ENCODE measurements around the gene TNIP3. TPM values are rescaled to one million over a fixed set of nuclear protein-coding genes. Genes with fewer than 3 reads are reported as not detected.
"Not testable (repeated sequence)": the region's sequence is repeated elsewhere in the genome, so short reads cannot be mapped to it uniquely, and the experiment has no call there.

TNIP3 gene, protein sequence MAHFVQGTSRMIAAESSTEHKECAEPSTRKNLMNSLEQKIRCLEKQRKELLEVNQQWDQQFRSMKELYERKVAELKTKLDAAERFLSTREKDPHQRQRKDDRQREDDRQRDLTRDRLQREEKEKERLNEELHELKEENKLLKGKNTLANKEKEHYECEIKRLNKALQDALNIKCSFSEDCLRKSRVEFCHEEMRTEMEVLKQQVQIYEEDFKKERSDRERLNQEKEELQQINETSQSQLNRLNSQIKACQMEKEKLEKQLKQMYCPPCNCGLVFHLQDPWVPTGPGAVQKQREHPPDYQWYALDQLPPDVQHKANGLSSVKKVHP
- total RNA-seq (2014; rRNA removed; shearing (Covaris generic); ENCODE audit: low replicate concordance), result not detected in 2 replicates

DNA sequence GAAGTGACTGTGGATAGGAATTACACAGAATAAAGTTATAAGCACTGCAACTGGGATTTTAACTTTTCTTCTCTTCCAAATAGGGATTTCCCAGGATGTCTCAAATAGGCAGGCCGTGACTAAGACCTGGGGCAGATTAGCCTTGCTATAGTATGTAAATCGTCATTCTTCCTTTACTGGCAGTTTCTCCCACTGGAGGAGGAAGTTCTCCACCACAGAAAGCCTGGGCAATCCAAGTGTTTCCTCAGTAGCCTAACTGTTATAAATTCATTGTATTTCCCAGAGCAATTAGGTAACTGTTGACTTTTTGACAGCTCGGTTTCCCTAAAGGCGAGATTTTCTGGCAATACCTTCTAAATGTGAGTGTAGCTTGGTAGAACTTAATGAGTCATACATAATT, at the start of gene TNIP3:
Gene TNIP3, minus strand, starts transcription at position 31 of the 400 bp plus-strand sequence. CDS start 196 bp downstream, outside the sequence.
- peak; percentile 22 for DNase-seq
- Histone ChIP-seq H3K36me3 (no peaks in the 10 kb centered on the region), H3K9me3 (no peaks in the 10 kb centered on the region), H3K4me3 (no peak within 1 kb of the TSS), H3K27me3 (no peaks in the 10 kb centered on the region; the same call in 1 of the 2 replicates)

- H3K9me3 ChIP-seq, result no peaks in the 10 kb centered on the region
- H3K36me3 ChIP-seq, result no peaks in the 10 kb centered on the region
- no peak for DNase-seq
- no peaks in the 10 kb centered on the region for H3K27me3 ChIP-seq
- no peak overlapping the region for H3K4me3 ChIP-seq
These were observed 48.7 kb upstream of the TNIP3 start for GRCh38 chr4:121212806-121213205.

DNA sequence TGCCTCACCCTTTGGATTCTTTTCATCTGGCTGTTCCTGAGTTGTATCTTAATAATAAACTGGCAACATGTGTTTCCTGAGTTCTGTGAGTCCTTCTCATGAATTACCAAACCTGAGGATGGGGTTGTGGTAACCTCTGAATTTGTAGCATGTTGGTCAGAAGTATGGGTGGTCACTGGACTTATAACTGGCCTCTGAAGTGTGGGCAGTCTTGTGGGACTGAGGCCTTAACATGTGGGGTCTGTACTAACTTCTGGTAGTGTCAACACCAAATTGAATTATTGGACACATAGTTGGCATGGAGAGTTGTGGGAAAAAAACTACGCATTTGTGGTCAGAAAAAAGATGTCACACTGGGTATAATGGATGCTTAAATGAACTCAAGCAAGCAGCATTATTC, 45.0 kb upstream of the TNIP3 start:
- Histone ChIP-seq H3K27me3 (no peaks in the 10 kb centered on the region), H3K36me3 (no peaks in the 10 kb centered on the region), H3K9me3 (no peaks in the 10 kb centered on the region), H3K4me3 (no peak overlapping the region)
- DNase-seq, result no peak

- DNase-seq, result no peak
- H3K36me3 ChIP-seq, result no peaks in the 10 kb centered on the region
These were observed 44.3 kb upstream of the TNIP3 start for GRCh38 chr4:121208244-121209007.

GRCh38 chr4:121205777-121206176, 41.7 kb upstream of the TNIP3 start:
- not testable (repeated sequence) for H3K27me3 ChIP-seq, H3K36me3 ChIP-seq, DNase-seq, H3K4me3 ChIP-seq, H3K9me3 ChIP-seq

More at GRCh38 chr4:121208244-121209007, 44.3 kb upstream of the TNIP3 start:
- Histone ChIP-seq H3K4me3 (no peak overlapping the region), H3K9me3 (no peaks in the 10 kb centered on the region), H3K27me3 (no peaks in the 10 kb centered on the region)

DNA sequence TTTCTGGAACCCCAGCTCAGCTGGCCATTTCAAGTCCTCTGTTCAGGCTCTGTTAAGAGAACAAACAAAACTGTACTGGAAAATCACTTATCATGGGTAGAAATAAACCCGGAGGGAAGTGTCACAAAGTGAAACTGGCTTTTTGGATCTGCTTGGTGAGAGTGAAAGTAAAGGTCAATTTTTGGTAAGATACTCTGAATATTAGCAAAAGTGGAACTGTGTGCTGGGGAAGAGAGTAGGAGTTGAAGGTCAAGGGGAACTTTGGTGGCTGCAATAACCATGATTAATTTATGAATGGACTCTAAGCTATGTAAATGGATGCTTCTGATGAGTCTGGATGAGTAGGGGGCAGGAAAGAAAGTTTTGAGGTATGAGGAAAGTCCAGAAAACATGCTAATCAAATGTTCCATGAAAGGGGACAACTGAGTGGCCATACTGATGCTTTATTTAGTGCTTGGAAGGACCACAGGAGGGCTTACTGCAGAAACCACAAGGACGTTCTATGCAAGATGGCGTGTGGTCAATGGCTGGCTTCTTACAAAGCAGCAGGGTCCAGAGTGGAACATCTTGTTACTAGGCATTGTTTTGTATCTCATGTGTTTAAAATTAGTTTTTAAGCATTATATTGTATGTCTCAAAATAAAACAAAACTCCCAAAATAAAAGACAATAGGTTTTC, 36.8 kb upstream of the TNIP3 start:
- Histone ChIP-seq H3K4me3 (no peak overlapping the region), H3K9me3 (no peaks in the 10 kb centered on the region), H3K27me3 (no peaks in the 10 kb centered on the region), H3K36me3 (no peaks in the 10 kb centered on the region)
- no peak for DNase-seq

DNA sequence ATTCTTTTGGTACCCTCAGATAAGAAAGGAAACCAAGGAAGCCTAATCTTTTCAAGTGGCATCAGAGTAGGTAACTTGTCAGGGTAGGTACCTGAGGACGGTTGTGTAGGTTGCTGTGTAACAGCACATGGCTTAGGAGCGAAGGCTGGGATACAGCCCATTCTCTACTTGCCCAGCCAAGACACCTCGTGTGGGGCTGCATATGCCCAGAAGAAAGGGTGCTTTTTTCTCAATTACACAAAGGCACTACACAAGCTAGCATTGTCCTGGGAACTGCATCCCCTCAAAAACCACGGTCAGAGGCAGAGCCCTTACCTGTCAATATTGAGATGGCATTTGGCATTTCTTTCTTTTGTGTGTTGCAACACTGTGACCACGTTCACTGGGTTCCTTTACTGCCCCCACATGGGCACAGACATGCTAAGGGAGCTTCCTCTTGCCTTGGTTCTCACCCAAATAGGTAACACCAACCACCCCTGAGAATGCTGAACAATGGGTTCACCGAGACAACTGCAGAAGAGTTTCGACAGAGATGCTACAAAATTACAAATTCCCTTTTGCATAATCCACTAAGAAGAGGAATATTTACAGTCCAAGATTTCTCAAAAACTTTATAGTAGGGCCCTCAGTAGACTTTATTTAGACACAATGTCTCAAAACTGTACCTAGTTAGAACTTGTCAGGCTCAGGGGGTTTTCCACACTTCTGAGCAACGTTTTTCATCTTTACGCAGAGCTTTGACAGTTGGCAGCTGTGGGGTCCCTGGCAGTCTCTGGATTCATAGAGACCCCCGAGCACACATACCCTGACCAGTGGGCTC, 35.8 kb upstream of the TNIP3 start:
- DNase-seq, result no peak
- Histone ChIP-seq H3K4me3 (no peak overlapping the region), H3K9me3 (no peaks in the 10 kb centered on the region), H3K36me3 (no peaks in the 10 kb centered on the region), H3K27me3 (no peaks in the 10 kb centered on the region)

DNA sequence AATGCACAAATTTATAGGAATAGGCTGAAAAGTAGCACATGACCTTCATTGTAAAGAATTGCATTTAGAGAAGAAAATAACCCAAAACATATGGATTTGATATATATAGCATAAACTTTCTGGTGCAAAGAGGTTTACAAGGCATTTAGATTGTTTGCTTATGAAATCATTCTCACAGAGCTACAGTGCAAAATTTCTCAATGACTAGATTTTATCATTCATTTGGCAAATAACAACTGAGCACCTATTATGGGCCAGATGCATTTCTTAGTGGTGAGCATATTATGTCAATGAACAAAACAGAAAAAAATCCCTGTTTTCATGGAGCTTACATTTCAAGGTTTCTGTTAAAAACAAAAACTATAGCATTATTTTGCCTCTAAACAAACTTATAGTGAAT, 34.1 kb upstream of the TNIP3 start:
- no peaks in the 10 kb centered on the region for H3K9me3 ChIP-seq
- no peak overlapping the region for H3K4me3 ChIP-seq
- no peaks in the 10 kb centered on the region for H3K27me3 ChIP-seq
- no peak for DNase-seq
- H3K36me3 ChIP-seq, result no peaks in the 10 kb centered on the region

GRCh38 chr4:121195649-121196048, 31.5 kb upstream of the TNIP3 start:
- Histone ChIP-seq H3K4me3 (no peak overlapping the region), H3K36me3 (no peaks in the 10 kb centered on the region), H3K9me3 (no peaks in the 10 kb centered on the region), H3K27me3 (no peaks in the 10 kb centered on the region; the same call in 1 of the 2 replicates)
- no peak for DNase-seq

DNA sequence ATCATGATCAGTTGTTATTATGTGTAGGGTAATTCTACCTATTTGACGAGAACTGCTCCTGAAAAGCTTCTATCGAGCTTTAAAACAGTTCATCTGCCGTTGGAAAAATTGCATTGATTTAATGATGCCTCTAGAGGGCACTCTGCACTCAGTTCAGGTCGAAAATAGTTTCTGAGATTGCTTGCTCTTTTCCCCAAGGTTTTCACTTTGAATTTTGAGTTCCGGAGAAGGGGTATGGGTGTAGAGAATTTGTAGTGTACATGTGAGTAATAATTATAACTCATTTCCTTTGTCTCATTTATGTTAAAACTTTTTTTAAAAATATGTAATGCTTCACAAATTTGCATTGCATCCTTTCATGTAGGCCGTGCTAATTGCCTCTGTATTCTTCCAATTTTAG, 28.4 kb upstream of the TNIP3 start:
- H3K9me3 ChIP-seq, result no peaks in the 10 kb centered on the region
- H3K27me3 ChIP-seq, result no peaks in the 10 kb centered on the region; the same call in 1 of the 2 replicates
- no peaks in the 10 kb centered on the region for H3K36me3 ChIP-seq
- H3K4me3 ChIP-seq, result no peak overlapping the region
- no peak for DNase-seq

DNA sequence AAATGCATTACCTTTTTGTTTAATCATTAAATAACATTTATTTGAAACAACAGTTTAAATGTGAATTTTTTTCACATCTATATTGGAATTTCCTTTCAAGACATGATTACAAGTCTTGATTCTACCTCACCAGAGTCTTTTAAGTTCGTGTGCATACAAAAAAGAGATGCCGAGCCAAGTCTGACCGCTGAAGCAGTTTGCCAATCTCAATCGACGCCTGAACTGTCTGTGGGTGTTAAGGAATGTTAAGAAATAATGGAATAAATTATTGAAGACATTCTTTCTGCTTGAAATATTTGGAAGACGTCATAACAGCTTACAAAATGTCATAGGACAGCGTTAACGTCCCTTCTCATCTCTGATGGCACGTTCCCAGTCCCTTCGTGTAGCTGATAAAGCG, 27.9 kb upstream of the TNIP3 start:
- no peaks in the 10 kb centered on the region; the same call in 1 of the 2 replicates for H3K27me3 ChIP-seq
- no peak for DNase-seq
- H3K36me3 ChIP-seq, result no peaks in the 10 kb centered on the region
- no peaks in the 10 kb centered on the region for H3K9me3 ChIP-seq
- H3K4me3 ChIP-seq, result no peak overlapping the region

- DNase-seq, result no peak
- Histone ChIP-seq H3K27me3 (no peaks in the 10 kb centered on the region; the same call in 1 of the 2 replicates), H3K36me3 (no peaks in the 10 kb centered on the region), H3K9me3 (no peaks in the 10 kb centered on the region), H3K4me3 (no peak overlapping the region)
These were observed 27.2 kb upstream of the TNIP3 start for GRCh38 chr4:121191361-121191760.

DNA sequence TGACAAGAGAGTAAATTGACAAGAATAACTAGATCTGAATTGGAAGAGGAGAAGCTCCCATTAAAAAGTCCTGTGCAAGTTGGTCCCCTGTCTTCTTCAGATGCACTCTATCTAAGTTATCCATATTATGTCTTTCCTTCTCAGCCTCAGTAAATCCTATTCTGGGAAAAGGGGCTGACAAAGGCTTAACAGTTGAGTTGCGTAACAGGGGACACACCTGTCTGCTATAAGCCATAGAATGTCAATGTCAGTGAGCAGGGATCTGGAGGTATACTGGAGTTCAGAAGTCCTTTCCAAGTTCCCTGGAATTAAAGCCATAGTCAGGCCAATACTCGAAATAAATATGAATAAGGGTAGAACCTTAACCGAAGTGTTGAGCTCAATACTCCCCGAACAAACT, 26.3 kb upstream of the TNIP3 start:
- Histone ChIP-seq H3K9me3 (no peaks in the 10 kb centered on the region), H3K4me3 (no peak overlapping the region), H3K36me3 (no peaks in the 10 kb centered on the region), H3K27me3 (no peaks in the 10 kb centered on the region; the same call in 1 of the 2 replicates)
- no peak for DNase-seq

- Histone ChIP-seq H3K36me3 (no peaks in the 10 kb centered on the region), H3K4me3 (no peak overlapping the region), H3K27me3 (no peaks in the 10 kb centered on the region; the same call in 1 of the 2 replicates), H3K9me3 (no peaks in the 10 kb centered on the region)
- no peak for DNase-seq
These were observed 25.4 kb upstream of the TNIP3 start for GRCh38 chr4:121189326-121190215.

GRCh38 chr4:121187206-121187605, 23.1 kb upstream of the TNIP3 start:
- no peak for DNase-seq
- Histone ChIP-seq H3K27me3 (no peaks in the 10 kb centered on the region; the same call in 1 of the 2 replicates), H3K9me3 (no peaks in the 10 kb centered on the region), H3K36me3 (no peaks in the 10 kb centered on the region), H3K4me3 (no peak overlapping the region)

Measured in MG63 (cell line).